ENCODE measurements around the gene COL18A1. TPM values are rescaled to one million over a fixed set of nuclear protein-coding genes. Genes with fewer than 3 reads are reported as not detected.
"Not testable (repeated sequence)": the region's sequence is repeated elsewhere in the genome, so short reads cannot be mapped to it uniquely, and the experiment has no call there.

Gene COL18A1
- total RNA-seq, 1 experiment from 2014 or later = 77.0 TPM

DNA sequence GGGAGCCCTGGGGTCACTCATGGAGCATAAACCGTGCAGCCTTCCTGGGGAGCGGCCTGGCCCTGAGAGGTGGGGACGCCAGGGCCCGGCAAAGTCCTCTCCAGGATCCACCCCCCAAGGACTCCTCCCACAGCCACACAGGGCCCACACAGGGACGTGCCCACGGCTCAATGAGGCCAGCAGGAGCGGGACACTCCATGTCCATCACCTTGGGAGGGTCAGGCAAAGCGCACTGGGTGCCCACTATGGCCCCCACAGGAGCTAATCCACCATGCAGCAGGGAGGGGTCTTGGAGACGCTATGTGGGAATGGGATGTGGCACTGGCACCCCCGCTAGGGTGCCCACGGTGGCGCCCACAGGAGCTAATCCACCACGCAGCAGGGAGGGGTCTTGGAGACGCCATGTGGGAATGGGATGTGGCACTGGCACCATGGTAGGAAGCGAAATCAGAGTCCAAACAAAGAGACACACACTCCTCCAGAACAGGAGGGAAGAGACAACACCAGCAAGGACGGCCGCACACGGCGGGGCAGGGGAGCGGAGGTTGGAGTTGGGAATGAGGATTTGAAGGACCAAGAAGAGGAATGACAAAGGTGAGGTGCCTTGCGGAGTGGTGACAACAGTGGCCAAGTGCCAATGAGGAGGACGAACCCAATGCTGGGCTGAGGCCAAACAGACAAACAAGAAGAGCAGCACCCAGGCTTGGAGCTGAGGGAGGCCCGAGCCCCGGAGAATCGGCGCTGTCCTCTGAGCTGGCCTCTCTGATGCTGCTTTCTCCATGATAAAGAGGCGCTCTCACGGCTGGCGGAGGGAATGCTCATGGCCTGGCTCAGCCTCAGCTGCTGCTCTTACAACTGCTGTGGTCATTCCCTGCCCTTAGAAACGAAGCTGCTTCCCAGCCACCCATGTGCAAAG, 155.4 kb downstream of the COL18A1 start:
- no peaks in the 10 kb centered on the region for H3K9me2 ChIP-seq (replicated peaks; ENCODE audit: low read length)
- DNase-seq (no peak), ATAC-seq (no peak)
- no peaks in the 10 kb centered on the region for H3K36me3 ChIP-seq (ENCODE audit: low read depth, low read length)
- BruUV-seq (replicated peaks) = no TSS peak
- no peaks in the 10 kb centered on the region for H4K20me1 ChIP-seq (ENCODE audit: low read length)
- H3F3A ChIP-seq (ENCODE audit: low read length, unreplicated experiment) = no peaks in the 10 kb centered on the region
- H3K4me1 ChIP-seq (ENCODE audit: insufficient read depth, low read length) = no peaks in the 10 kb centered on the region; the same call in 1 of the 2 replicates
- no peak overlapping the region for H3K4me2 ChIP-seq (ENCODE audit: low read length)
- CTCF ChIA-PET = no interaction called here
- H3K79me2 ChIP-seq (ENCODE audit: low read length) = no peaks in the 10 kb centered on the region
- H3K4me3 ChIP-seq (ENCODE audit: low read length) = no peak overlapping the region
- H3K9ac ChIP-seq (ENCODE audit: low read length) = no peak overlapping the region
- POLR2A ChIA-PET (ENCODE audit: unreplicated experiment) = no interaction called here
- H3K27ac ChIP-seq (ENCODE audit: low read length) = no peak overlapping the region
- intact Hi-C loops (cut with micrococcal nuclease) = no loop called here
- H3K27me3 ChIP-seq (ENCODE audit: low read length) = peaks cover 33% of the 10 kb centered on the region
- TF ChIP-seq, protein P1, sequence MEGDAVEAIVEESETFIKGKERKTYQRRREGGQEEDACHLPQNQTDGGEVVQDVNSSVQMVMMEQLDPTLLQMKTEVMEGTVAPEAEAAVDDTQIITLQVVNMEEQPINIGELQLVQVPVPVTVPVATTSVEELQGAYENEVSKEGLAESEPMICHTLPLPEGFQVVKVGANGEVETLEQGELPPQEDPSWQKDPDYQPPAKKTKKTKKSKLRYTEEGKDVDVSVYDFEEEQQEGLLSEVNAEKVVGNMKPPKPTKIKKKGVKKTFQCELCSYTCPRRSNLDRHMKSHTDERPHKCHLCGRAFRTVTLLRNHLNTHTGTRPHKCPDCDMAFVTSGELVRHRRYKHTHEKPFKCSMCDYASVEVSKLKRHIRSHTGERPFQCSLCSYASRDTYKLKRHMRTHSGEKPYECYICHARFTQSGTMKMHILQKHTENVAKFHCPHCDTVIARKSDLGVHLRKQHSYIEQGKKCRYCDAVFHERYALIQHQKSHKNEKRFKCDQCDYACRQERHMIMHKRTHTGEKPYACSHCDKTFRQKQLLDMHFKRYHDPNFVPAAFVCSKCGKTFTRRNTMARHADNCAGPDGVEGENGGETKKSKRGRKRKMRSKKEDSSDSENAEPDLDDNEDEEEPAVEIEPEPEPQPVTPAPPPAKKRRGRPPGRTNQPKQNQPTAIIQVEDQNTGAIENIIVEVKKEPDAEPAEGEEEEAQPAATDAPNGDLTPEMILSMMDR (conservative IDR thresholded peaks at IDR 0.05; ENCODE audit: low read depth, low read length) = no peak
- TF ChIP-seq EZH2 (IDR thresholded peaks at IDR 0.05; ENCODE audit: low read length, unreplicated experiment) = no peak
- TF ChIP-seq EZH2phosphoT487 (IDR thresholded peaks at IDR 0.05; ENCODE audit: borderline replicate concordance, low read length) = no peak
- H2AFZ ChIP-seq (ENCODE audit: low read length) = no peak overlapping the region
- H3K9me3 ChIP-seq (ENCODE audit: low read length) = peaks cover 5% of the 10 kb centered on the region; the same call in 1 of the 2 replicates

DNA sequence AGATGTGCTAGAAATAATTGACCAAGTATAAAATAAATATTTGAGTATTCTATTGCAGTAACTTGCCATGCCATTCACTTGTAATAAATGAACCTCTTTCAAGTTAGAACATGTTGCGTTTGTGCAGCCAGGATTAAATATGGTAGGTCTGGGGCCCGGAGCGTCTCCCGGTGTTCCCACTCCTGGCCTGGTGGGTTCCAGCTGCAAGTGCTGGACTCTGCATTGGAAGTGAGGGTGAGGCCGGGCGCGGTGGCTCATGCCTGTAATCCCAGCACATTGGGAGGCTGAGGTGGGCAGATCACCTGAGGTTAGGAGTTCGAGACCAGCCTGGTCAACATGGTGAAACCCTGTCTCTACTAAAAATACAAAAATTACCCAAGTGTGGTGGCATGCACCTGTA, 156.3 kb downstream of the COL18A1 start:
- H3K9me3 ChIP-seq (ENCODE audit: low read length); CTCF ChIA-PET; DNase-seq: not testable (repeated sequence)

DNA sequence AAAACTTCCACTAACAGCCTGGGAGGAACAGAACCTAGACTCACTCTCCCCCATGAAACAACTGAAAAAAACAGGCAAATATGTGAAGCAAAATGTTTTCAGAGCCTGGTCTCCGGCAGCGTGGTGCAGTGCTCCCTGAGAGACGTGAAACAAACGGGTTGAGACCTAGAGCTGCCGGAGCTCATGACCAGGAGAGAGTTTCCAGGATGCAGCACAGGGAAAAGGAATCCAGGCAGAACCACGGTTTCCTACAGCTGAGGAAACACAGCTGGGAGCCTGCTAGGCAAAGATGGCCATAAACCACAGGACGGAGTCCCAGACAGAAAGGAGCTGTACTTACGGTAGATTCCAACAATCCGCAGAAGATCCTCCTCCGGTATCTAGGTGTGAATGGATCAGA, 157.4 kb downstream of the COL18A1 start:
- BruUV-seq (replicated peaks) = no TSS peak
- no peak overlapping the region for H3K4me2 ChIP-seq (ENCODE audit: low read length)

More for the DNA sequence above, 156.3 kb downstream of the COL18A1 start:
- H3K36me3 ChIP-seq (ENCODE audit: low read depth, low read length); ATAC-seq; H4K20me1 ChIP-seq (ENCODE audit: low read length); POLR2A ChIA-PET (ENCODE audit: unreplicated experiment); H3K79me2 ChIP-seq (ENCODE audit: low read length); H3K27ac ChIP-seq (ENCODE audit: low read length); intact Hi-C loops (cut with micrococcal nuclease); H3F3A ChIP-seq (ENCODE audit: low read length, unreplicated experiment); H3K4me3 ChIP-seq (ENCODE audit: low read length); H3K4me2 ChIP-seq (ENCODE audit: low read length); H2AFZ ChIP-seq (ENCODE audit: low read length); BruUV-seq (replicated peaks); H3K9ac ChIP-seq (ENCODE audit: low read length); H3K9me2 ChIP-seq (replicated peaks; ENCODE audit: low read length); H3K4me1 ChIP-seq (ENCODE audit: insufficient read depth, low read length): not testable (repeated sequence)
- H3K27me3 ChIP-seq (ENCODE audit: low read length) = peaks cover 40% of the 10 kb centered on the region

More for the DNA sequence above, 157.4 kb downstream of the COL18A1 start:
- Histone ChIP-seq H3K4me1 (ENCODE audit: insufficient read depth, low read length) (no peaks in the 10 kb centered on the region), H3K79me2 (ENCODE audit: low read length) (no peaks in the 10 kb centered on the region), H4K20me1 (ENCODE audit: low read length) (no peaks in the 10 kb centered on the region), H3K9me2 (replicated peaks; ENCODE audit: low read length) (no peaks in the 10 kb centered on the region), H2AFZ (ENCODE audit: low read length) (no peak overlapping the region), H3K9me3 (ENCODE audit: low read length) (peaks cover 5% of the 10 kb centered on the region; the same call in 1 of the 2 replicates), H3K36me3 (ENCODE audit: low read depth, low read length) (no peaks in the 10 kb centered on the region), H3F3A (ENCODE audit: low read length, unreplicated experiment) (no peaks in the 10 kb centered on the region), H3K4me3 (ENCODE audit: low read length) (no peak overlapping the region), H3K27ac (ENCODE audit: low read length) (no peak overlapping the region), H3K9ac (ENCODE audit: low read length) (no peak overlapping the region), H3K27me3 (ENCODE audit: low read length) (peaks cover 51% of the 10 kb centered on the region)
- TF ChIP-seq, protein P1 (conservative IDR thresholded peaks at IDR 0.05; ENCODE audit: low read depth, low read length) = no peak
- no peak for TF ChIP-seq EZH2 (IDR thresholded peaks at IDR 0.05; ENCODE audit: low read length, unreplicated experiment)
- no peak for TF ChIP-seq EZH2phosphoT487 (IDR thresholded peaks at IDR 0.05; ENCODE audit: borderline replicate concordance, low read length)
- DNase-seq (no peak), ATAC-seq (no peak)
- intact Hi-C loops (cut with micrococcal nuclease) = no loop called here
- CTCF ChIA-PET = interaction anchor here (1.3 kb wide), 1 partner anchor 79 kb away, joined by 4 read pairs; no protein-coding TSS in a partner anchor
- POLR2A ChIA-PET (ENCODE audit: unreplicated experiment) = no interaction called here
